COLO668 (cell line): ENCODE results near the gene CENPN.

Source experiments
- DNase-seq: peaks from one replicate; lab custom pipeline; 2025; ENCODE audit not compliant: unreplicated experiment; lab: John Stamatoyannopoulos, UW

Gene CENPN

GRCh38 chr16:80990978-80991377 is 16.0 kb upstream of the CENPN start:
- no peak for DNase-seq

DNA sequence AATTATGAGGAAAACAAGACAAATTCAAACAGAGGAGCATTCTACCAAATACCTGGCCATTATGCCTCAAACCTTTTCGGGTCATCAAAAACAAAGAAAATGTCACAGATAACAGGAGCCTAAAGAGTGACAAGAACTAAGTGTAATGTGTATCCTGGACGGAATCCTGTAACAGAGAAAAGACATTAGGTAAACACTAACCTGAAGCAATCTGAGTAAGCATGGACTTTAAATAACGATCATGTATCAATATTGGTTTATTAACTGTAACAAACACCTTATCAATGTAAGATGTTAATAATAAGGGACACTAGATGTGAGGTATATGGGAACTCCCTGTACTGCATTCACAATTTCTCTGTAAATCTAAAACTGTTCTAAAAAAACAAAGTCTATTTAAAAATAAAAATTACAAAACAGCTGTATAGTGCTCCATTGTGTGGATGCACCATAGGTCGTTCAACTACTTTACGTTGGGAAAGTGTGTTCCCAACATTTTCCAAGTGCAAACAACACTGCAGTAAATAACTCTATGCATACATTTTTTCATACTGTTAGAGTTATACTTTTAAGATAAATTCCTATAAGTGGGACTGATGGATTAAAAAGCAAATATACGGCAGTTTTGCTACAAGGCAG is 15.1 kb upstream of the CENPN start:
- DNase-seq = no peak

DNA sequence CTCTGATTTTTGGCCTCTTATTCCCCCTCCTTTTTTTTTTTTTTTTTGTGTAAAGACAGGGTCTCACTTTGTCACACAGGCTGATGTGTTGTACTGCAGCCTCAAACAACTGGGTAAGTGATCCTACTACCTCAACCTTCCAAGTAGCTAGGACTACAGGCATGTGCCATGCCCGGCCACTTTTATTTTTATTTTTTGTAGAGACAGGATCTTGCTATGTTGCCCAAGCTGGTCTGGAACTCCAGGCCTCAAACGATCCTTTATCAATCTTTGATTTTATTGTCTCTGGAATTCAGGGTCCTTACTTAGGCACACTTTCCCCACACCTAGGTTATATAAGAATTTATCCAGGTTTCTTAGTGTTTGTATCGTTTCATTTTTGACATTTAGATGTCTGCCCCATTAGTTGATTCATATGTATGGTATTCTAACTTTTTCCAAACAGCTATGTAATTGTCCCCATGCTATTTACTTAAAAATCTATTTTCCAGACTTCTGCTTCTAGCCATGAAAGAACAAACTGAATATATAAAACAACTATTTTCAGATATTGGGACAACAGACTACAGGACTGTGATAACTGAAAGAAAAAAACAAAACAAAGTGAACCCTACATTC is 14.2 kb upstream of the CENPN start:
- no peak for DNase-seq

DNA sequence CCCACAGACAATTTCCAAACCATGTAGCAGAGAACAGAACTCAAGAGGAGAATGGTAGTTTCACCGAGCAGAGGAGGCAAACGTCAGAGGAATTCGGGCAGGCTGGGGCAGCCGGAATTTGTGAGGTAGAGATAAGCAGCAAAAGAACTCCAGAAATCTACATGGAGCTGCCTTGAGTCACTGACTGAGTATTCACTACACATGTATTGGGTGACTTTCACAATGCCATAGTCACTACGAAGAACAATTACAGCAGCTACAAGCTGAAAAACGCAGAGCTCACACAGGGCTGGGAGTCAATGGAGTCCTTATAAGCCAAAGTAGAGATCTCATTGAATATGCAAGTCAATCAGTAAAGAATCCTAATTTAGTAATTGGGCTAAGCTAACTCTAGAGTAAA is 13.7 kb upstream of the CENPN start:
- no peak for DNase-seq

DNA sequence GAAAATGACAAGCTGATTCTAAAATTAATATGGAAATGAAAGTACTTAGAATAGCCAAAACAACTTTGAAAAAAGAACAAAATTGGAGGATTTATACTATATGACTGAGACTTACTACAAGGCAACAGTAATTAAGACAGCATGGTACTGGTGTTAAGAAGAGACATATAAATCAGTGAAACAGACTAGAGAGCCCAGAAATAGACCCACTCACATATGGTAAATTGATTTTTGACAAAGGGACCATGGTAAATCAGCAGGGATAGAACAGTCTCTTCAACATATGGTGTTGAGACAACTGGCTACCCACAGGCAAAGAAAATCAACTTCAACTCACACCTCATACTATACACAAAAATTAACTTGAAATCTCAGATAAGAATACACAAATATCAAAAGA is 13.2 kb upstream of the CENPN start:
- no peak for DNase-seq

DNA sequence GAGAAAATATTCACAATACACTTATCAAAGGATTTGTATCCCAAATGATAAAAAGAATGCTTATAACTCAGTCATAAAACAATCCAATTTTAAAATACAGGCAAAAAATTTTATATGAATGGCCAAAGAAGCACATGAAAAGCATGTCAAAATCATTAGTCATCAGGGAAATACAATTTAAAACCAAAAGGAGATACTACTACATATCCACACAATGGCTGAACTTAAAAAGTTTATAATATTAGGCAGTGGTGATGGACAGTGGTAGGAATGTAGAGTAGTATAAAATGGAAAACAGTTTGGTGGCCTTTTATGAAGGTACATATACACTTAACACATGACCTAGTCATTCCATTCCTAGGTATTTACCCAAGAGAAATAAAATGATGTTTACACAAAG is 12.6 kb upstream of the CENPN start:
- DNase-seq = no peak

DNA sequence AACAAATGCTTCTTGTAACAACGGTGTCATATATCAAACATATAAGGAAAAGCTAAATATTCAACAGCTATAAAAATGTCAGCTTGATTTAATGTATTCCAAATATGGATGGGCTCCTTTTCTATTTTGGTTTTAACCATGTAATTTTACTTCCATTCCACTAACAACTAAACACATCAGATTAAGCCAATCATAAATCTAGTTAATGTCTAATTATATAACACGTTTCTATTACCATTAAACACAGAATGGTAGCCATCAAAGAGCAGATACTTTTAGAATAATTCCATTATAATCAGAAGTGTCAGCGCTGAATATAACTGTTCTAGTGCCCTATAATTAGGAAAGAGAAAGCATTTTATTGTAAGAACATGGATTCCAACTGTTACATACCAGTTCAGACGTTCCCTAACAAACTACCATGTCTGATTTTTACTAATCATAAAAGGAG is 10.3 kb upstream of the CENPN start:
- no peak for DNase-seq

DNA sequence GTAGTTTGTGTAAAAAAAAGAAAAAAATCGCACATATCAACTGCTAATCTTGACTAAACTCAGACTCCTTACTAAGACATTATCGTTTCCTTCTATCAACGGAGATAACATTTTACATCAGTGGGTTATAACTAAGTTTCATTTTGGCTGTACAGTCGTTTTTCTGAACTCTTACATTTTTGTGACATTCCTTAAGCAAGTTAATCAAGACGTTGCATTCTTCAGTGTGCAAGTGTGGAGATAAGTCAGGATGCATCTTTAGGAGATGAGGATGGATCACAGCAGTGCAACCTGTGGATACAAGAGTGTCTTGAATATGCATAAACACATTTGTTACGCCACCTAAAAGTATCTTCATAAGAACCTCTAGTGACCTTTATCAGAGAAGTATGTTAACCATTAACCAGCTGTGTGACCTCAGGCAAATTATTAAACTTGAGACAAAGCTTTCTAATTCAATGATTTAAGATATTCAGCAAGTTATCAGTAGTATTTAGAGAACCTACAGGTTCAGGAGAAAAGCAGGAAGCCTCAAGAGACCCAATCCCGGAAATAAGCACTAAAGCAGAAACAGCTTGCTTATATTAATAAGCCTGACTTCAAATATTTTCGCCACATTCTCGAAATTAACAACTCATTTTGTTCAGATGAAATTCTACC is 9.7 kb upstream of the CENPN start:
- DNase-seq = no peak

DNA sequence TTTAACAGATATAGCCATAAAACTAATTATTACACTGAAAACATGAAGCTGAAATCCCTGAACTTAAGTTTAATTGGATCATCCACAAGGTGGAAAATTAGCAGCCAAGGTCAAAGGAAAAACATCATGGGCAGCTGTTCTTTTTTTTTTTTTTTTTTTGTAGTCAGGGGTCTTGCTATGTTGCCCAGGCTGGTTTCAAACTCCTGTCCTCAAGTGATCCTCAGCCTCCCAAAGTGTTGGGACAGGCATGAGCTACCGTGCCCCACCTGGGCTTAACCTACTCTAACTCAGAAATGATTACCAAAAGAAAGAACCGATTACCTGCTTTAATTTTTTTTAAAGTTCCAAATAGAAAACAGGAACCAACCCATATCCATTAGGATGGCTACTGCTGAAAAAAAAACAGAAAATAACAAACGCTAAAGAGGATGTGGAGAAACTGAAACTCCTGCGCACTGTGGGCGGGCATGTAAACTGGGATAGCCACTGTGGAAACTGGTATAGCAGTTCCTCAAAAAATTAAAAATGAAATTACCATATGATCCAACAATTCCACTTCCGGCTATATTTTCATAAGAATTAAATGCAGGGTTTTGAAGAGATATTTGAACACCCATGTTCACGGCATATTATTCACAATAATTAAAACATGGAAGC is 8.9 kb upstream of the CENPN start:
- DNase-seq = no peak

- no peak for DNase-seq
Measured at GRCh38 chr16:81000873-81001272, 6.1 kb upstream of the CENPN start.

- no peak for DNase-seq
Measured at GRCh38 chr16:81001330-81001729, 5.7 kb upstream of the CENPN start.

DNA sequence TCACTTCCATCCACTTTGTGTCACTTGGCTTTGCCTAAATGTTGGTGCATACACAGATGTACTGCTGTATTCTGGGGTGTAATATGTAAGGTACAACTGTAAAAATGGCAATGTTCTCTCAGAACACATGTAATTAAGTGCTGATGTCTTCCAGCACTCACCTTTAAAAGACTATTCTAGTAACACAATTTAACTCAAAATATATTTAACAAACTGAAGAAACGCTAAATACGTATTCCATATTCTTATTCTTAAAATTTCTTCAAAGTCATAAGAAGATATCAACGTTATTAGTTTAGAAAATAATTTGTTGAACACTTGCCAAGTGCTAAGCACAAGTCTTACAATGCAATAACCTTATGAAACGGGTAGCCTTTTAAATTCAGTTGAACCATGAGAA is 4.0 kb upstream of the CENPN start:
- DNase-seq = no peak

GRCh38 chr16:81003610-81004460 is 3.2 kb upstream of the CENPN start:
- no peak for DNase-seq

DNA sequence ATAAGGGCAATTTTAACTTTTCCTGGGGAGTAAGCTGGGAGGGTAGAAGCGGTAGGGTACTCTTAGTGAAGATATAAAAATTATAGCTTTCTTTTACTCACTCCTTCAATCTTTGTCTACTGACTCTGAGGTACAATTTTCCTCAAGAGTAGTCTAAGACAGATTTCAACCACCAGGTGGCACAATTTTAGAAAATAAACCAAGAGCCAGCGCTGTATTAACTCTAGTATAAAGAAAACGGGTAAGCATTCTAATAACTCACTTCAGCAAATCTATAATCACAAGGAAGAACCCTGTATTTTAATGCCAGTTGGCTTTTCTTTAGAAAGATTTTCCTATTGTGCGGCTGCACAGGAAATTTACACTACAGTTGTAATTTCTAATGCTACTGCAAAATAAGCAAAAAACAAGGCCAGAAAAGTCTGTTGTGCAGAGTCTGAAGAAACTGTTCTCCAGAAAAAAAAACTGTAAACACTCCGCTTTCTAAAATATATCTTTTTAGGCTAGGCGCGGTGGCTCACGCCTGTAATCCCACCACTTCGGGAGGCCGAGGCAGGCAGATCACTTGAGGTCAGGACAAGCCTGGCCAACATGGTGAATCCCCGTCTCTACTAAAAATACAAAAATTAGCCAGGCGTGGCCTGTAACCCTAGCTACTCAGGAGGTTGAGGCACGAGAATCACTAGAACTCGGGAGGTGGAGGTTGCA is 2.2 kb upstream of the CENPN start:
- no peak for DNase-seq

GRCh38 chr16:81005610-81006161 is 1.3 kb upstream of the CENPN start:
- no peak for DNase-seq

GRCh38 chr16:81006211-81006812 is 702 bp upstream of the CENPN start:
- peak; percentile 76 for DNase-seq

DNA sequence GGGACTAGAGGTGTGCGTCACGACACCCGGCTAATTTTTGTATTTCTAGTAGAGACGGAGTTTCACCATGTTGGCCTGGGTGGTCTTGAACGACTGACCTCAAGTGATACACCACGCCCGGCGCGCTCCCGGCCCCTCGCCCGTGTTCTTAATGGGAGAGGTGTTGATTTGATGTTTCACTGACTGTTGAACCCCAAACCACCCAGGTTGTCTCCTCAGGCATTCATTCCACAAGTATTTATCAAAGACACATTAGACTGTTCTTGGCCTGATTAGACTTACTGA is 1.4 kb downstream of the CENPN start:
- DNase-seq = no peak

DNA sequence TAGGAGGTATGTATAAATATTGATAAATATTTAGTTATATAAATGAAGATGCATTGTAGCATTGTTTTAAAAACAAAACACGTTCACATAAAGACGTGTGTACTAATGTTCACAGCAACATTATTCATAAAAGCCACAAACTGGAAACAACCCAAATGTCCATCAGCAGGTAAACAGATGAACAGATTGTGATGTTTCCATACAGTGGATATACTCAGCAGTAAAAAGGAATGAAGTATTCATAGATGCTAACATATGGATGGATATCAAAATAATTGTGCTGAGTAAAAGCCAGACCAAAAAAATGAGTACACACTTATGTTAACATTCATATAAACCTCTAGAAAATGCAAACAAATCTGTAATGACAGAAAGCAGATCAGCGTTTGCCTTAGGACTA is 6.0 kb downstream of the CENPN start:
- DNase-seq = no peak

GRCh38 chr16:81014672-81015071 is 7.7 kb downstream of the CENPN start:
- DNase-seq = no peak

GRCh38 chr16:81018496-81018895 is 11.5 kb downstream of the CENPN start:
- no peak for DNase-seq
